B cell (primary cell): ENCODE results near the gene GNG13.

ENCODE experiments used
- CTCF ChIP-seq: fragments of 200-600 bp; IDR thresholded peaks from one replicate; pipeline ENCODE4 v1.8.0; 2022; ENCODE audit warnings: antibody characterized with exemption, mild to moderate bottlenecking
- EZH2 ChIP-seq: IDR thresholded peaks from 2 replicates; pipeline ENCODE4 v1.6.1; 2012; ENCODE audit warnings: borderline replicate concordance, low read depth, mild to moderate bottlenecking, moderate library complexity, low read length; ENCODE audit not compliant: insufficient read depth, poor library complexity, severe bottlenecking

GRCh38 chr16:772959-773358 lies 27.6 kb downstream of the GNG13 start:
- TF ChIP-seq CTCF (no peak), EZH2 (no peak)
